Measurements from ENCODE around the gene NELFCD.

Gene NELFCD

DNA sequence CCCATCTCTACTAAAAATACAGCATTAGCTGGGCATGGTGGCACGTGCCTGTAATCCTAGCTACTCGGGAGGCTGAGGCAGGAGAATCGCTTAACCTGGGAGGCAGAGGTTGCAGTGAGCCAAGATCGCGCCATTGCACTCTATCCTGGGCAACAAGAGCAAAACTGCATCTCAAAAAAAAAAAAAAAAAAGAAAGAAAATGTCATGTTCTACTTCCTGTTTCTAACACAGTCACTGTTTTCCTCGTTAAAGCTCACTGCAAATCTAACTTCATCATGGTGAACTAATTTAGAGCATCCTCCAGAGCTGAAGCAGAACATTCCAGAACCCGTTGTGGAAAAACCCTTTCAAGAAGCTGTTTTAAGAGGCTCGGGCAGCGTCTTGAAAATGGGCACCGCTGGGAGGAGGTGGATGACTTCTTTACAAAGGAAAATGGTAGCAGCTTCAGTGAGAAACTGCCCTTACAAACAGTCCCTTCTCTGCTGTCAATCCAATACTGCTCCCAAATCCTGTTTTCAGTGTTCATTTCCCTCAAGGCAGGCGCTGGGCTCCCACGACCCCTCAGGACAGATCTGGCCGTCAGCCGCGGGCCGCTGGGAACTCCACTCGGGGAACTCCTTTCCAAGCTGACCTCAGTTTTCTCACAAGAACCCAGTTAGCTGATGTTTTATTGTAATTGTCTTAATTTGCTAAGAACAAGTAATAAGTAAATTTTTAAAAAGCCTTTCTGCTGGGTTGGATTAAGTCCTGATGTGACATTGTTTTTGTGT, 13.5 kb downstream of the NELFCD start:
- peak in 1 of 4 experiments; percentile 4 for DNase-seq

DNA sequence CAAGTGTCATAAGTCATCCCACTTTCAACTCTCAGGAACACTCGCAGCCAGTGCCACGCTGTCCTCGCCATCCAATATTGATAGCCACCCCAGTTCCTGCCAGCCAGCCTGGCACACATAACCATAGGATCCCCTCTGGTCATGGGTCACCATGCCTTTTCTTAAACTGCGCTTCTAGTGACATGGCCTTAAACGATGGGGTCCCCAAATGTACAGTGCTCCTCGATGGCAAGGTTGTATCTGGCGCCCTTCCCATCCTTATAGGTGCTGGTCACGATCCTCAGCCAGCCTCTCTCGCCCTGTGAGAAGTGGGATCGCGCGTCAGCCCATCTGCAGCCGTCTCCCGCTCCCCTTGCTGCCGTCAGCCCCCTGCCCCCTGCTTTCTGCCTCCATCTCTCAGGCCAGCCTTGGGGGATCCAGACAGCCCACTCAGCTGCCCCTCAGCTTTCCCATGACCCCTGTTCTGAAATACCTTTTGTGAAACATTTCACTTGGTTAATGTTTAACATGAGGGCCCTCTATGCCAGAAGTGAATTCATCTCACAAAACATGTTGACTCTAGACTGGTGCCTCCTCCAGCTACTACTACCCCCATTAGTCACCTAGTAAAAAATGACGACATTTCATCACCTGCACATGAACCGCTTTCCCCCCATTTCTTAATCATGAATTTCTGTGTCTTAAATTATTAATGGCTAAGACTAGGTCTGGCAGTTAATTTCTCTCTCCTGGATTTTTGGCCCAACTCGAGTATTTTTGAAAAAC, 14.6 kb downstream of the NELFCD start:
- no peak for DNase-seq

DNA sequence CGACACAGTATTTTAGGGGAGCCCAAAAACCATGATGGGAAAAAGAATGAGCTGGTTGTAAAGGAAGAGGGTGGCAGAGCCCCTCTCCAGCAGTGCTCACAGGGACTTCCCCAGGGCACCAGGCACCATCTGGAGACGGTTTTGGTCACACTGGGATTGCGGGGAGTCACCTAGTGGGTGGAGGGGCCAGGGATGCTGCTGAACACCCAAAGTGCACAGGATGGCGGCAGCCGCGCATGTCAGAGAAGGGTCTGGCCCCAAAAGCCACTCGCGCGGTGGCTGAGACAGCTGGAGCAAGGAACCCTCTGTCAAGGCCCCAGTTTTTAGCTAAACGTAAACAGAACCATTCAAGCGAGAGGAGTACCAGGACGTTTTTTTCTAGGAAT, 15.2 kb downstream of the NELFCD start:
- DNase-seq, result no peak

DNA sequence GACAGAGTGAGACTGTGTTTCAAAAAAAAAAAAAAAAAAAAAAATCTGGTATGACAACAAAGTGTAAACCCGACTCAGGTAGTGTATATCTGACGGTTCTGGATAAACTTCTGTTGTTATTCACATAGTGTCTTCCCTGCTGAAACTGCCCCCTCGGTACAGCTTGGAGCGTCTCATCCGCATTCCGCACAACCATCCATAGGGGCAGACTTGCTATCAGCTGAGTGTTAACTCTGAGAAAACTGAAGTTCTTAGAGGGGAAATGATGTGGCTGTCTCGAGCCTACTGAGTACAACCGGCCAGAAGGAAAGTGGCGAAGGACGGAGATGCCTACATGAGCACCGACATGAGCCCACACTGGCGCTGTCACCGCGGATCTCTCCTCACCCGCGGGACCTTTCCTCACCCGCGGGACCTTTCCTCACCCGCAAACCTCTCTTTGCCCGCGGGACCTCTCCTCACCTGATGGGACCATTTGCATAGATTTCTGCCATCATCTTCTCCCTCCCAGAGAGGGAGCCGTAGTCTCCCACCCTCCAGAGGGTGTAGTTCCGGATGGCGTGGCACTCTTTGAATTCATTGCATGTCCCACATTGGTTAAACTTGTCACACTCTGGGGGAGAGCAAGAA, 16.2 kb downstream of the NELFCD start:
- no peak for DNase-seq

DNA sequence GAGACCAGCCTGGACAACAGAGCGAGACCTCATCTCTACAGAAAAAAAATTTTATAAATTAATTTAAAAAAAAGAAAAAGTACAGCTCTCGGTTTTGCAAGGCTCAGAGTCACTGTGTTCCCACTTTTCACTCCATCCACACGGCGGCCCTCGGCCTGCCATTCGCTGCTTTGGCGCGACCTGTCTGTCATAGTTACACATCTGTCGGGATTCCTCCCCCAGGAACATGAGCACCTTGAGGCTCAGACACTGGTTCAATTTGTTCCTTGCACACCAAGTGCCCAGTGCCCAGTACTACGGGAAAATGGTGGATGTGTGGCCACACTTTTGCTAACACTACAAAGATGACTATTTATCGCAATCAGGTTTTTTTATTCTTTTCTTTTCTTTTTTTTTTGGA, 17.6 kb downstream of the NELFCD start:
- no peak for DNase-seq

DNA sequence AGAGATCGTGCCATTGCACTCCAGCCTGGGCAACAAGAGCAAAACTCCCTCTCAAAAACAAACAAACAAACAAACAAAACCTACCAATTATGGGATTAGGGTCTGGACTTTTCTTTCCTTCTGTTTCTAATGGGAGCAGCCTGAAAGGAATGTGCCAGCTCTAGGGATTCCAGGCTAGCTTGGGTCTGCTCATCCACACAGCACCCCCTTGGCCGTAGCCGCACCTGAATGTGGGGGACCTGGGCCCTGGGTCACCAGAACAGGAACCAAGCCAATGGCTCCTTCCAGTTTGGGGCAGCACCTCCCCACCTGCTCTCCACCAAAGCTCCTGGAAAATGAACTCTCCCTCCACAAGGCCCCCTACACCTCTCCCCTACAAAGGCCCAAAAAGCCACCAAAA, 19.3 kb downstream of the NELFCD start:
- no peak for DNase-seq

DNA sequence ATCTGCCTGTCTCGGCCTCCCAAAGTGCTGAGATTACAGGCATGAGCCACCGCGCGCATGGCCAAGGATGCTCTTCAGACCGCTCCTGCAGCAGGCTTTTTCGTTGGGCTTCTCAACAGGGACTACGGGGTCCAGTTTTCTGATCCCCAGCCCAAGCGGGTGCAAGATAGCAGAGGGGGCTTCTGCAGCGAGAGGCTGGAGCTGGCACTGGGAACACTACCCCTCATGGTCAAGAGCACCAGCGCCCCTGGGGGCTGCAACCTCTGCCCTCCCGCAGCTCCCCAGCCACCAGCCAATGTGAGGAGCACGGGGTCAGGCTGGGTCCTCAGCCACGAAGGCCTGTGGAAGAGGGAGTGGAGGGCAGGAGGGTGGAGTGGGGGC, 20.0 kb downstream of the NELFCD start:
- no peak for DNase-seq

DNA sequence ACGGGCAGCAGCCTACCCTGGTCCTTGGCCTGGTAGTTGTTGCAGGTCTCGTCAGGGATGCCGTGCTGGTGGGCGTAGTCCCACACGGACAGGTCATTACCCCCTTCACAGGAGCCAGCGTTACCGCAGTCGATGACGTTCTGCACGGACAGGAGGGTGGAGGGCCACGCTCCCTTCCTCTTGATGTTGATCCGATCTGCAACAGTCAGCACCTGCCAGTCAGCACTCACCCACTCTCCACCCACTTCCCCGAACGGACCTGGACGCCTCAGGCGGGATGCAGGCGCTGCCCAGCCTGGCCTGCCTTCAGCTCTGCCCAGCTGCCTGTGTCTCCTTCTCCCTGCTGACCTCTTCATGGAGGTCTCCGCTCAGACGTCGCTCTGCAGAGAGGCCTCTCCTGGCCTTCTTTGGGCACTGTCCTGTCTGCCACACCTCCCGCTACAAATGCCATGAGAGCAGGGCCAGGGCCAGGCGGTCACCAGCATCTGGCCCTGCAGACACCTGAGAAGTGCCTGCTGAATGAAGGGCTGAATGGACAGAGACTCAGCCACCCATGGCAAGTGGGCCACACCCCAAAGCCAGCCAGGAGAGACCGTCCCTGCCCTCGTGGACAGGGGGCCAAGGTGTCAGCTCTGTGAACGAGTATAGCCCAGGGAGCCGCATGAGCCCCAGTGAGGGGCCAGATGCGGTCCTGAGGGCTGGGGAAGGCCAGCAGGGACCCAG, 20.6 kb downstream of the NELFCD start:
- peak in 2 of 4 experiments; percentile 31 to 39 for DNase-seq

DNA sequence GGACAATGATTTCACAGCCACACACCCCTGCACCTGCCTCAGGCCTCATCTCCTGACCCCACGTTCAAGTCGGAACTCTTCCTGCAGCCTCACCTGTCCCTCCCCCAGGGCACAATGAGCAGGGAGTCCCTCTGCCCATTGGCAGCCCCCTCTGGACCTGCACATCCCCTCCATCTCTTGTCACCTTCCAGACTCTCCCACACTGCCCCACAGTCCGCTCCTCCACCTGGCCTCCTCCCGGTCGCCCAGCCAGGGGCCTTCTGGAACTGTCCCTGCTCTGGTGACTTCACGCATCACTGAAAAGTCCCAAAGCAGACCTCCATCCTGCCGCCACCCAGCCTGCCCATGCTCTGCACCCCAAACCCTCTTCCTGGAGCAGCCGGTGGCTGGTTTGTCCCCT, 21.3 kb downstream of the NELFCD start:
- no peak for DNase-seq

DNA sequence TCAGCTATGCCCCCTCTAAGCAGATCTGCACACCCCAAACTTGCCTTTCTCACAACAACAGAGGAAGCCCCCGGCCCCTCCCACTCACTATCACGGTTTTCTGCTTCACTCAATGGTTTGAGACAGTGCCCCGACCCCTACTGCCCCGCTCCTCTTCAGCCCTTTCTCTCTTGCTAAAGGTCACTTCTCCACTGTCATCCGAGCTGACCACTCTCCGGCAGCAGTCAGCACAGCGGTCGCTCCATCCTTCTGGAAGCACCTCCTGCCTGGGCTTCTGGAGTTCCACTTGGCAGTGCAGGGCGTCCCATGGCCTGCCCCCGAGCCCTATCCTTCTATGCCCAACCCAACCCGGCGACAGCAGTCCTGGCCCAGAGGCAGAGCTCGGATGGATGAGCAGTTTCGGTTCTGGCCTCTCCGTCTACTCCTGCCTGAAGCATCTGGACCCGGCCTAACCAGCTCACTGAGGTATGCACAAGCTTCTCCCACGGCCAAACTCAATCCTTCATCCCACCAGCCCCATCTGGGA, 21.9 kb downstream of the NELFCD start:
- no peak for DNase-seq

DNA sequence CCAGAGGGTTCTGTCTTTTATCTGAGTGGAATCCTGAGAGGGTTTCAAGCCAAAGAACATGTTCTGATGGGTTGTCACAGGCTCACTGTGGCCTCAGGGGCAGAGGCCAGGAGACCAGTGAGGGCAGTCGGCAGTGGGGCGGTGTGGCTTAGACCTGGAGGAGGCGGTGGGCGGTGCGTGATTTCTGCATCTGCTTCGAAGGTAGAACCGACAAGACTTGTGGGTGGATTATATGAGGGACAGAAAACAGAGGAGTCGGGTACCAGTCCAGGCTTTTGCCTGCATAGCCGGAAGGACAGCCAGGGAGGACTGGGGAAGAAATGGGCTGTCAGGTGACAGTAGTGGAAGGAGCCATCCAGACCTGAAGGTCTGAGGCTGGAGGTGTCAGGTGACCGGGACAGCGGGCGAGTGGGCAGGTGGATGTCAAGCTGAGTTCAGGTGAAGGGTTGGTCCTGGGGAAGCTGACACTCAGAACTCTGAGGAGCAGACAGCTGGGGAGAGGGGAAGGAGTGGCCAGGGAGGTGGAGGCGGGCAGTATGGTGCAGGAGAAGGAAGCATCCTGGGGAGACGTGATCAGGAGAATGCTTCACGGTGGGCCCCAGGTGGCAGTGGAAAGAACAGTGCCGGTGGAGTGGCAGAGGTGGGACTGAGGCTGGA, 22.9 kb downstream of the NELFCD start:
- no peak for DNase-seq

DNA sequence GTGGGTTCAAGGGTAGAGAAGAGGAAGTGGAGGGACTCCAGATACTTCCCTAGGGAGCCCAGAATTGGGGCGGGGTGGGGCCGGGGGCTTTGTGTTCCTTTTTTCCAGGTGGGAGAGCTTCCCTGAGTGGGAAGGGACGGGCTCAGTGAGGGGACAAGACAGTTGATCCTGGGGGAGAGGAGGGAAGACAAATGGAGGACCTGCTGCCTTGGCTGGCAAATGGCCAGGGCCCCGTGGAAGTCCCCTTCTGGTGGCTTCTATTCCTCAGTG, 23.4 kb downstream of the NELFCD start:
- peak; percentile 87 to 95 (median 95) for DNase-seq

DNA sequence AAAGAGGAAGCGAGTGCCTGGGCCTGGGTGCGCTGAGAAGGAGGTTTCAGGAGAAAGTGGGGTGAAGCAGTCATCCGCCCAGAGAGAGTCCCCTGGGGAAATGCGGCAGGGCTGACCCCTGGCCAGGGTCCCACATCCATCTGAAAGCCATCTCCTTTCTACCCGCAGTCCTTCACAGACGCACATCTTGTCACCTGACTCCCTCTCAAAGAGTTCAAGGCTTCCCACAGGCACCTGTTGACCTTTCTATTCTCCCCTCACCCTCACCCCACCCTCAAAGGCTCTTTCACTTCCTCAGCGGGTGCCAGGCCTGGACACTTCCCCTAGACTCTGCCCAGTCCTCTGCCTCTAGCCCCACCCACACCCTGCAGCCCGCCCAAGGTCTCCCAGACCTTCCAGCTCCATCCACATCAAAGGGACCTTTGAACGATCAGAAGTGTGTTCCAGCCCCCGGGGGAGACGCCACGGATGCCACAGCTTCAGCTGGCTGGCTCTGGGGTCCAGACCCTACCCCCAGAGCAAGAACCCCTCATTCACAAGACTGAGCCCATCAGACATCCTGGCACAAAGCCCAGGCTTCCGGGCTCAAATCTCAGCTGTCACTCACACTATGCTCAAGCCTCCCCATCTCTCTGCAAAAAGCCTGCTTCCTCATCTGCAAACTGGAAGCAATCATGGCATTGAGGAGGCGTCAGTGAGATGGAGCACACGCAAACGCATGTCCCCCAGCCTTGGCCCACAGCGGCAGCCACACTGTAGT, 23.9 kb downstream of the NELFCD start:
- DNase-seq, result peak; percentile 84 to 92 (median 92)

DNA sequence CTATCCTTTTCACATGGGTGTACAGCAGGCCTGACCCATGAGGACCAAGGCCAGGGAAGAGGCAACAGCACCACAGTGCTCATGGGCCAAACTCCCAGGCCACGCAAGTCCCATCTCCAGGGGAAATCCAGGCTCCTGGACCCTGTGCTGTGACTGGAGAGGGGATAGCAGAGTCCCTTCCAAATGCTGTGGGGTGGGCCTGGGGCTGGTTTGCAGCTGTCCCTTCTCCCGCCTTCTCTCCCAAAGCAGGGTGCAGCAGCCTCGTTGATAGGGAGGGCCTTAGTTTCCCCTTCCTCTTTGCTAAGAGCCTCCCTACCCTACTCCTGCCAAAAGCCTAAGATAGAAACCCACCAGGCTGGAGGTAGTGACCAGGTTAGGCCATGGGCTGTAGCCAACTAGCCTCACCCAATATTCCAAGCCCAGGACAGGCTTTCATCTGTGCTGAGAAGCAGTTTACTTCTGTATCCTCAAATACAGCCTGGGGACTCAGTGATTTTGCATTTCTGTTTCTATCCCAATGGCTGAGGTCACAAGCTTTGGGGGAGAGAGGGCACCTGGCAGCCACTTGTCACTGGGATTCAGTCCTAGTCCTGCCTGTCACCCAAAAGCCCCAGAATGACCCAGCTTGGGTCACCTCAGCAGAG, 24.6 kb downstream of the NELFCD start:
- DNase-seq, result no peak

DNA sequence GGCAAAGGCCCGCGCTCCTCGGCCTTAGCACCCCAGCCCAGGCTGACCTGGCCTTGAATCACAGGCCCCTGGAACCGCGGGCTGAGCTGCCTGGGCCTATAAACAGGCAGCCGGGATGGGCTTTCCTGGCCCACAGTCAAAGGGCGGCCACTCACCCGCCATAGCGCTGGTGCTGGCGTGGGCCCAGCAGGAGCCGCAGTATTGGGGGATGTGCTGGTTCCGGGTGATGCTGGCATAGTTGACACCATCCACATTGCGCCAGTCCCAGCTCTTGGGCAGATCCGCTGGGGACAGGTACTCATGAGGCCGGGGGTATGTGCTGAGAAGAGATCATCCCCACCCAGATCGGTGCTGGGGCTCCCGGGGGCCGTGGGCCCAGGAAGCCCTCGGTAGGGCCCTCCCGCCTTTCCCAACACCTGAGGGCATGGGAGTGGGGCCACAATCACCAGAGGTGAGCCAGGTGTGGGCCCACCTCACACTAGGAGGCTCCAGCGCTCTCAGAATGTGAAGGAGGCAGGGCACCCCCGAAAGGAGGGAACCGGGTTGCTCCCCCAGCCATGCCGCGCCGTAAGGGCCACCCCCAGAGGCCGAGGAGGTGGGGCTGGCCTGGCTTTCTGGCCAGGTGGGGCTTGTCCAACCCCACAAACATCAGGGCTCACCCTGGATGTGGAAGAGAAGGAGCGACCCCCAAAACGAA, 25.3 kb downstream of the NELFCD start:
- peak; percentile 27 to 54 (median 40) for DNase-seq

DNA sequence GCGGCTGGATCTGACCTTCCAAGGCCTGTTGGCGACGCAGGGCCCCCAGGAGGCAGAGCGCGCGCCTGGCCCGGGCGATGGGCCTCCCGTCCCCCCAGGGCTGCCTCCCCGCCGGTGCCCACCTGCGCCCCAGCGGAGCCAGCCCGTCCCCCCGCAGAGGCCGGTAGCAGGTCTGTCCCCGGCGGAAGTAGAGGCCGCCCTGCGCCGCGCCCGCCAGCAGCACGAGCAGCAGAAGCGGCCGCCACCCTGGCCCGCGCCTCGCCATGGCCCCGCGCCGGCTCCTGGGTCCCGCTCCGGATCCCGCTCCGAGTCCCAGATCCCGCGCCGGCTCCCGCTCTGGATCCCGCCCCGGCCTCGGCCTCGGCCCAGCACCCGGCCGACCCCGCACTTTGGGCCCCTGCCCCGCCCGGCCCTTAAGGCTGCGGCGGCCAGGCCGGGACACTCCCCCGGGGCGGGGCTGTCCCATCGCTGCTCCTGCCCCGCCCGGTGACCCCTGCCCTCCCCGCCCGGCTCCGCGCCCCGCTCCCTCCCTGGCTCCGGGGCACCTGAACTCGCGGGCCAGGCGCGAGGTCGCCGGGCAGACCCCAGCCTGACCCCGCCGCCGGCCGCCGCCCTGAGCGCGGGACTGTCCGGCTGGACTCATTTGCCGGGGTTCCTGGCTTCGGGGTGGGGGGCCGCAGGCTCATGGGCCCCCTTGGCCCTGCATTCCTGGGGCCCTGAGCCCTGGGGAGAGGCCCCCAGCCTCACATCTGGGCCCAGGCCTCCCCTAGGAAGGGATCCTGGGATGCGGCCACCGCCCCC, 26.0 kb downstream of the NELFCD start, which contains the start of gene CTSZ:
Gene CTSZ, minus strand, starts transcription at position 391 of the 801 bp plus-strand sequence. Its CDS starts 126 bp downstream, at position 265.
- DNase-seq, result peak; percentile 82 to 95 (median 89)

DNA sequence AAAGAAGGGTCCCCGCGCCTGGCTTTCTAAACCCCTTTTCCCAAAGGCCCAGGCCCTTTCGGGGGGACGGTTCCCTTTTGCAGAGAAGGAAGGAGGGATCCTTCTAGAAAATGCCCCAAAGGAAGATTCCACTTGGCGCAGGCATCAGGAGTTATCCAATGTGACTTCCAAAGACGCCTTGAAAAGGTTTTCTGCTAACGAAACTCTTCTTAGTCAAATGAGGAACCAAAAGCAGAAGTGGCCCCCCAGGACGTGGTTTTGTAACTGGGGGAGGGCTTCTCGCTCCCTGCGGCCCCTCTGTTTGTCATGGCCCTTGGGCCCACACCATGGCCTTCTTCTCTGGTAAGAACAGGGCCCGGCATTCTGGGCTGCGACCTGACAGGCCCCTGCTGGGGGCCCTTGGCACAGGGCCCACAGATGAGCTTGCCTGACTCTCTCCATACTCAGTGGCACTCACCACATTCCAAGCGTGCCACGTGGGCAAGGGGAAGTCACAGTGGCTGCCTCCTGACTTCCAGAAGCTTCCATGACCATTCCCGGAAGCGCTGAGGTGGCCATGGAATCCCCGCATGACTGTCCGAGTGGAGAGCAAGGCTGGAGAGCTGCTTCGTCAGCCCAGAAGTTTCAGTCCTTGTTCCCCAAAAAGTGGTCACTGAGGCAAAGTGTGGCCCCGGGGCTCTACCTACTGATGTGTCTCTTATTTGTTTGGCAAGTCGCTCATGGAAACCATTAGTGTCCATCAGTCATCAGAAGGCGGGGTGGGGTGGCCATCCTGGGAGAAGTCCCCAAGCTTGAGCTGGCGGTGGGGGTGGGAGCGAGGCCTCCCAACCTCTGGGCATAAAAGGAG, 26.8 kb downstream of the NELFCD start:
- DNase-seq, result peak; percentile 93 to 97 (median 94)

DNA sequence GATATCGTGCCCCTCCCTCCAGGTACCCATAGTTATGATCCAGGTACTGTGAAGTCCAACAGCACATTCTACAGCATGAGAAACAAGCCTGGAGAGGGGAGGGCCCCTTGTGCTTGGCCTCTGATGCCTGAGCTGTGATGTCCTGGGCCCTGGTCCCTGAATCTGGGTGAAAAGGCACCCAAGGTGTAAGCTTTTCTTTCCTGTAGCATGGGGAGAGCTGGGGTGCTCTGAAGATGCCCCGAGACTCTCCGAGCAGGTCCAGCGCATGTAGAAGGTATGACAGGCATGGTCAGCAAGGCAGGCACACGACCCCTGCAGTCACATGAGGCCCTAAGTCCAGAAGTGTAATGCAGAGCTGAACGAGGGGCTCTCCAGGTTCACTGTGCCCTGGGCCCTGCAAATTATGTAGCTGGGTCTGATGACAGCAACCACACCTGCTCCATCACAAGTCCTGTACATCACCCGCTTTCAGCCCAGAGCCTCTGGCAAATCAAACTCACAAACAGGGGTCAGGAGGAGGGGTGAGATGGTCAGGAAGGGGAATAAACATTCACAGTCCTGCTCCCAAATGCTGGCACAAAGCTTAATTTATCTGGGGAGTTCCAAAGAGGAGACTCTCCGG, 27.8 kb downstream of the NELFCD start:
- DNase-seq, result no peak
